Bone marrow (tissue), 2 donors: Measurements from ENCODE around the gene ETV7.
"Not testable (repeated sequence)": the region's sequence is repeated elsewhere in the genome, so short reads cannot be mapped to it uniquely, and the experiment has no call there.

Experiments used
- DNase-seq, 2 donors: peaks; one replicate each; lab custom pipeline; 2025; lab: John Stamatoyannopoulos, UW

ETV7 gene

GRCh38 chr6:36340306-36340617 is 47.2 kb downstream of the ETV7 start:
- no peak for DNase-seq

GRCh38 chr6:36339146-36339545 is 48.3 kb downstream of the ETV7 start:
- no peak for DNase-seq

- DNase-seq: not testable (repeated sequence)
Observed at GRCh38 chr6:36338223-36338622, 49.2 kb downstream of the ETV7 start.

GRCh38 chr6:36337814-36338213 is 49.7 kb downstream of the ETV7 start:
- DNase-seq: no peak

GRCh38 chr6:36336779-36337241 is 50.7 kb downstream of the ETV7 start, which contains the start of gene BNIP5:
TSS of gene BNIP5 (minus strand) at chr6:36336888. CDS start at chr6:36330690, 6,198 bp downstream.
- no peak for DNase-seq

- no peak for DNase-seq
Observed at GRCh38 chr6:36336208-36336710, 51.2 kb downstream of the ETV7 start.

GRCh38 chr6:36335465-36336207 is 51.8 kb downstream of the ETV7 start:
- no peak for DNase-seq

- no peak for DNase-seq
Observed at GRCh38 chr6:36334832-36335459, 52.5 kb downstream of the ETV7 start.

- no peak for DNase-seq
Observed at GRCh38 chr6:36333931-36334725, 53.3 kb downstream of the ETV7 start.

GRCh38 chr6:36333171-36333895 is 54.1 kb downstream of the ETV7 start:
- no peak for DNase-seq

- DNase-seq: no peak
Observed at GRCh38 chr6:36331381-36331780, 56.1 kb downstream of the ETV7 start.

GRCh38 chr6:36330366-36330765 is 57.1 kb downstream of the ETV7 start:
- DNase-seq: no peak

- DNase-seq: no peak
Observed at GRCh38 chr6:36329798-36330291, 57.6 kb downstream of the ETV7 start.

GRCh38 chr6:36328600-36328999 is 58.9 kb downstream of the ETV7 start:
- no peak for DNase-seq

- no peak for DNase-seq
Observed at GRCh38 chr6:36327919-36328236, 59.6 kb downstream of the ETV7 start.

- no peak for DNase-seq
Observed at GRCh38 chr6:36327226-36327918, 60.1 kb downstream of the ETV7 start.

GRCh38 chr6:36326356-36326995 is 61.0 kb downstream of the ETV7 start:
- DNase-seq: no peak

GRCh38 chr6:36324715-36325114 is 62.8 kb downstream of the ETV7 start:
- DNase-seq: no peak

GRCh38 chr6:36324191-36324590 is 63.3 kb downstream of the ETV7 start:
- no peak for DNase-seq

GRCh38 chr6:36323062-36323461 is 64.4 kb downstream of the ETV7 start:
- no peak for DNase-seq

- no peak for DNase-seq
Observed at GRCh38 chr6:36322591-36322990, 64.9 kb downstream of the ETV7 start.
